IMR-90 (cell line): ENCODE measurements around the gene KLF11. TPM values are rescaled to one million over a fixed set of nuclear protein-coding genes. Genes with fewer than 3 reads are reported as not detected.
A peak's percentile ranks its signal among the peaks of the same experiment; 100 is the strongest.
"Not testable (repeated sequence)": the region's sequence is repeated elsewhere in the genome, so short reads cannot be mapped to it uniquely, and the experiment has no call there.

ENCODE experiments used
- ATAC-seq: fragments of 200-7000 bp; cut with Tn5 transposase; 2 replicates; pipeline ENCODE4 v1.9.1; 2020; ENCODE audit warnings: low read depth, mild to moderate bottlenecking, moderate library complexity
- BruUV-seq: library from RNA; stranded (reverse); fragments of 400-500 nt; replicated peaks from 2 replicates; lab custom pipeline; 2021; lab: Mats Ljungman, UMichigan
- CTCF ChIA-PET: fragments of 300-600 bp; formaldehyde crosslinking; extraction: SDS; loops from one replicate; lab custom pipeline; 2021; ENCODE audit warnings: antibody characterized with exemption; lab: Yijun Ruan, JAX
- POLR2A ChIA-PET: fragments of 300-600 bp; sonication (Branson Sonifier 250); formaldehyde crosslinking; loops from one replicate; lab custom pipeline; 2022; ENCODE audit warnings: antibody characterized with exemption; ENCODE audit not compliant: unreplicated experiment; lab: Charles Lee
- DNase-seq: peaks from one replicate; pipeline ENCODE4 v3.0.0; 2013
- H2AFZ ChIP-seq: replicated peaks from 2 replicates; pipeline ENCODE3; 2013; ENCODE audit warnings: low read length, mild to moderate bottlenecking; ENCODE audit not compliant: poor library complexity
- H2AK5ac ChIP-seq: 2 replicates; pipeline ENCODE4 v1.6.1; 2013; ENCODE audit warnings: low read depth, low read length, inconsistent platforms
- H2AK9ac ChIP-seq: replicated peaks from 2 replicates; pipeline ENCODE3; 2013; ENCODE audit warnings: mild to moderate bottlenecking, low read depth, low read length, moderate library complexity; ENCODE audit not compliant: poor library complexity
- H2BK120ac ChIP-seq: 2 replicates; pipeline ENCODE4 v1.6.1; 2013; ENCODE audit warnings: low read depth, low read length, inconsistent platforms
- H2BK15ac ChIP-seq: 3 replicates; pipeline ENCODE4 v1.6.1; 2013; ENCODE audit warnings: low read depth, low read length, inconsistent platforms
- H2BK20ac ChIP-seq: 2 replicates; pipeline ENCODE4 v1.6.1; 2013; ENCODE audit warnings: low read depth, mild to moderate bottlenecking, inconsistent platforms, low read length, moderate library complexity
- H2BK5ac ChIP-seq: 2 replicates; pipeline ENCODE4 v1.6.1; 2013; ENCODE audit warnings: mild to moderate bottlenecking, low read depth, low read length, inconsistent platforms; ENCODE audit not compliant: poor library complexity, severe bottlenecking
- H3K14ac ChIP-seq: replicated peaks from 2 replicates; pipeline ENCODE4 v1.6.1; 2013; ENCODE audit warnings: low read depth, low read length, inconsistent platforms
- H3K18ac ChIP-seq: 2 replicates; pipeline ENCODE4 v1.6.1; 2013; ENCODE audit warnings: low read depth, low read length, control low read depth
- H3K23ac ChIP-seq: 2 replicates; pipeline ENCODE4 v1.6.1; 2013; ENCODE audit warnings: low read depth, low read length, inconsistent platforms
- H3K27ac ChIP-seq: 2 replicates; pipeline ENCODE4 v1.5.1; 2013; ENCODE audit warnings: mild to moderate bottlenecking, control low read depth, low read length; ENCODE audit not compliant: insufficient read depth
- H3K27me3 ChIP-seq: 2 replicates; pipeline ENCODE4 v1.6.1; 2013; ENCODE audit warnings: low read length; ENCODE audit not compliant: control insufficient read depth, insufficient read depth
- H3K36me3 ChIP-seq: 2 replicates; pipeline ENCODE4 v1.6.1; 2013; ENCODE audit warnings: low read length, mixed read lengths; ENCODE audit not compliant: control insufficient read depth, insufficient read depth
- H3K4ac ChIP-seq: 2 replicates; pipeline ENCODE4 v1.6.1; 2013; ENCODE audit warnings: low read depth, low read length, inconsistent platforms
- H3K4me1 ChIP-seq: 2 replicates; pipeline ENCODE4 v1.6.1; 2013; ENCODE audit warnings: low read length, mixed read lengths; ENCODE audit not compliant: control insufficient read depth, insufficient read depth
- H3K4me2 ChIP-seq: 2 replicates; pipeline ENCODE4 v1.6.1; 2013; ENCODE audit warnings: low read depth, mild to moderate bottlenecking, control low read depth, low read length, moderate library complexity
- H3K4me3 ChIP-seq: 2 replicates; pipeline ENCODE4 v1.5.1; 2013; ENCODE audit warnings: low read depth, mild to moderate bottlenecking, control low read depth, low read length, moderate library complexity; ENCODE audit not compliant: insufficient read depth
- H3K56ac ChIP-seq: 2 replicates; pipeline ENCODE4 v1.6.1; 2013; ENCODE audit warnings: low read length, inconsistent platforms; ENCODE audit not compliant: insufficient read depth; ENCODE audit errors: extremely low read depth
- H3K79me1 ChIP-seq, 2 experiments: 2 replicates each; pipeline ENCODE4 v1.6.1; 2013; ENCODE audit warnings: low read length in 2 of 2, inconsistent platforms in 1 of 2, low read depth in 1 of 2
- H3K9ac ChIP-seq: 2 replicates; pipeline ENCODE4 v1.6.1; 2013; ENCODE audit warnings: low read depth, low read length, control low read depth
- H3K9me1 ChIP-seq: 2 replicates; pipeline ENCODE4 v1.6.1; 2013; ENCODE audit warnings: low read length, inconsistent platforms; ENCODE audit not compliant: insufficient read depth
- H3K9me3 ChIP-seq: 2 replicates; pipeline ENCODE4 v1.6.1; 2013; ENCODE audit warnings: low read length; ENCODE audit not compliant: control insufficient read depth, insufficient read depth
- H4K20me1 ChIP-seq: 2 replicates; pipeline ENCODE4 v1.6.1; 2013; ENCODE audit warnings: low read length, inconsistent platforms; ENCODE audit not compliant: insufficient read depth
- H4K5ac ChIP-seq: 2 replicates; pipeline ENCODE4 v1.6.1; 2013; ENCODE audit warnings: mild to moderate bottlenecking, low read depth, low read length, control low read depth
- H4K8ac ChIP-seq, 2 experiments: 2 replicates each; pipeline ENCODE4 v1.6.1; 2013; ENCODE audit warnings: low read depth in 2 of 2, low read length in 2 of 2, control low read depth in 1 of 2, inconsistent platforms in 1 of 2
- H4K91ac ChIP-seq: 2 replicates; pipeline ENCODE4 v1.6.1; 2013; ENCODE audit warnings: low read depth, low read length, inconsistent platforms; ENCODE audit not compliant: insufficient read depth
- WGBS, 2 experiments: methylation state at CpG; one replicate each; pipeline versions ENCODE4 v1.1.5 to v1.1.7; 2013; ENCODE audit warnings: missing lambda C conversion rate in 2 of 2; ENCODE audit not compliant: insufficient read length in 1 of 2; ENCODE audit errors: extremely low coverage in 2 of 2; 5-methylcytosine and 5-hydroxymethylcytosine counted together
- dilution Hi-C: fragments of 300-500 bp; cut with HindIII; formaldehyde crosslinking; loops from one replicate; pipeline ENCODE4 v1.14.3; 2018; ENCODE audit warnings: low sequenced_read_pairs; ENCODE audit not compliant: unreplicated experiment
- in situ Hi-C: fragments of 300-500 bp; cut with MboI; formaldehyde crosslinking; loops from 3 replicates; pipeline ENCODE4 v1.14.3; 2019; ENCODE audit warnings: low sequenced_read_pairs, inconsistent platforms, mixed read lengths
- intact Hi-C: fragments of 100-400 bp; cut with micrococcal nuclease; formaldehyde crosslinking; loops from 2 replicates; pipeline ENCODE4 v1.10.0; 2022
- polyA plus RNA-seq, 3 experiments: library from polyadenylated mRNA; depleted of rRNA; stranded (reverse); fragments of >200 nt; gene quantifications; 2 replicates each; pipeline ENCODE4 v1.2.3, GENCODE V29; 2012; ENCODE audit warnings: low replicate concordance in 1 of 3
- total RNA-seq: library from RNA; depleted of rRNA; stranded (reverse); fragments of >200 nt; gene quantifications from 2 replicates; pipeline ENCODE4 v1.2.3, GENCODE V29; 2012

KLF11 gene
- total and polyA plus RNA-seq, 2 of the 4 experiments (the other 2 are of a cell fraction) = 2.0 to 2.4 TPM

DNA sequence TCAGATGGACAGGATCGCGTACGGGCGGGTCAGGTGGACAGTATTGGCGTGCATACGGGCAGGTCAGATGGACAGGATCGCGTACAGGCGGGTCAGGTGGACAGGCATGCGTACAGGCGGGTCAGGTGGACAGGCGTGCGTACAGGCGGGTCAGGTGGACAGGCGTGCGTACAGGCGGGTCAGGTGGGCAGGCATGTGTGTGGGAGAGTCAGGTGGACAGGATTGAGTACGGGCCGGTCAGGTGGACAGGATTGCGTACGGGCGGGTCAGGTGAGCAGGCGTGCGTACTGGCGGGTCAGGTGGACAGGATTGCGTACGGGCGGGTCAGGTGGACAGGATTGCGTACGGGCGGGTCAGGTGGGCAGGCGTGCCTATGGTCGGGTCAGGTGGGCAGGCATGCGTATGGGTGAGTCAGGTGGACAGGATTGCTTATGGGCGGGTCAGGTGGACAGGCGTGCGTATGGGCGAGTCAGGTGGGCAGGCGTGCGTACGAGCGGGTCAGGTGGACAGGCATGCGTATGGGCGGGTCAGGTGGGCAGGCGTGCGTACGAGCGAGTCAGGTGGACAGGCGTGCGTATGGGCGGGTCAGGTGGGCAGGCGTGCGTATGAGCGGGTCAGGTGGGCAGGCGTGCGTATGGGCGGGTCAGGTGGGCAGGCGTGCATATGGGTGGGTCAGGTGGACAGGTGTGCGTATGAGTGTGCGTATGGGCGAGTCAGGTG is 31.6 kb upstream of the KLF11 start:
- H2BK20ac ChIP-seq, H2BK5ac ChIP-seq, H3K4me3 ChIP-seq, H3K36me3 ChIP-seq, H3K4me2 ChIP-seq, CTCF ChIA-PET, H3K56ac ChIP-seq, H4K91ac ChIP-seq, H3K14ac ChIP-seq, H4K5ac ChIP-seq, H2AK9ac ChIP-seq, H3K9me3 ChIP-seq, H2BK15ac ChIP-seq, H2BK120ac ChIP-seq, H3K23ac ChIP-seq, H3K4ac ChIP-seq, H3K27me3 ChIP-seq, ATAC-seq, H4K20me1 ChIP-seq, H2AFZ ChIP-seq, POLR2A ChIA-PET, BruUV-seq, in situ Hi-C loops, DNase-seq, H3K9me1 ChIP-seq, intact Hi-C loops, H4K8ac ChIP-seq, H3K27ac ChIP-seq, dilution Hi-C loops, H3K9ac ChIP-seq, H3K79me1 ChIP-seq, H3K18ac ChIP-seq: not testable (repeated sequence)
- H2AK5ac ChIP-seq = peak overlapping the region; percentile 3; the same call in 1 of the 2 replicates
- H3K4me1 ChIP-seq = peaks cover 28% of the 10 kb centered on the region
- WGBS, 2 experiments = 96% methylated on average over 26 of the region's 61 CpGs; no CpG with 5 or more reads in 1 of the 2 experiments

DNA sequence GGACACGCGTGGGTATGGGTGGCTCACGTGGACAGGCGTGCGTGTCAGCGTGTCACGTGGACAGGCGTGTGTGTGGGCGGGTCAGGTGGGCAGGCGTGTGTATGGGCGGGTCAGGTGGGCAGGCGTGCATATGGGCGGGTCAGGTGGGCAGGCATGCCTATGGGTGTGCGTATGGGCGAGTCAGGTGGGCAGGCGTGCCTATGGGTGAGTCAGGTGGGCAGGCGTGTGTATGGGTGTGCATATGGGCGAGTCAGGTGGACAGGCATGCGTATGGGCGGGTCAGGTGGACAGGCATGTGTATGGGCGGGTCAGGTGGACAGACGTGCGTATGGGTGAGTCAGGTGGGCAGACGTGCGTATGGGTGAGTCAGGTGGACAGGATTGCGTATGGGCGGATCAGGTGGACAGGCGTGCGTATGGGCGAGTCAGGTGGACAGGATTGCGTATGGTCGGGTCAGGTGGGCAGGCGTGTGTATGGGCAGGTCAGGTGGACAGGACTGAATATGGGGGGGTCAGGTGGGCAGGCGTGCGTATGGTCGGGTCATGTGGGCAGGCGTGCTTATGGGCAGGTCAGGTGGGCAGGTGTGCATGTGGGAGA is 30.9 kb upstream of the KLF11 start:
- H3K27me3 ChIP-seq, H3K14ac ChIP-seq, H2BK20ac ChIP-seq, H2BK5ac ChIP-seq, H3K56ac ChIP-seq, H3K4ac ChIP-seq, H3K23ac ChIP-seq, in situ Hi-C loops, H3K9me1 ChIP-seq, H3K4me3 ChIP-seq, H4K5ac ChIP-seq, H4K8ac ChIP-seq, intact Hi-C loops, DNase-seq, POLR2A ChIA-PET, dilution Hi-C loops, H3K36me3 ChIP-seq, H3K27ac ChIP-seq, H2AK5ac ChIP-seq, BruUV-seq, H2AFZ ChIP-seq, H2BK120ac ChIP-seq, H3K79me1 ChIP-seq, H4K91ac ChIP-seq, H2BK15ac ChIP-seq, H3K18ac ChIP-seq, H4K20me1 ChIP-seq, H3K9me3 ChIP-seq, H3K4me2 ChIP-seq, ATAC-seq, H3K9ac ChIP-seq, CTCF ChIA-PET, H2AK9ac ChIP-seq: not testable (repeated sequence)
- WGBS, 2 experiments = 92% methylated on average over 12 of the region's 37 CpGs; no CpG with 5 or more reads in 1 of the 2 experiments
- H3K4me1 ChIP-seq = peaks cover 24% of the 10 kb centered on the region
